Measurements from ENCODE around the gene RAD23A. TPM values are rescaled to one million over a fixed set of nuclear protein-coding genes. Genes with fewer than 3 reads are reported as not detected.
A peak's percentile ranks its signal among the peaks of the same experiment; 100 is the strongest.

The RAD23A gene
- polyA plus RNA-seq, 2 of the 4 experiments (the other 2 are of a cell fraction): 56.2 to 71.6 TPM

- CTCF ChIA-PET: interaction anchor here (0.6 to 2.0 kb wide), 6 partner anchors 9 to 130 kb away, joined by 3 to 9 read pairs (median 4); no protein-coding TSS in a partner anchor
Observed at GRCh38 chr19:12932392-12933286, 13.0 kb upstream of the RAD23A start.

GRCh38 chr19:12933287-12934072, 12.2 kb upstream of the RAD23A start, which contains the start of gene FARSA:
Gene FARSA (minus strand): TSS chr19:12933711. CDS start chr19:12933696, 15 bp downstream.
- H3K27ac ChIP-seq: peak within 1 kb of the TSS; percentile 94 to 100
- peaks cover 15% of the 10 kb centered on the region for H3K4me1 ChIP-seq
- peak within 1 kb of the TSS; percentile 85 for H3K4me3 ChIP-seq
- POLR2A ChIA-PET: interaction anchor here (0.6 to 1.7 kb wide), 5 partner anchors 14 to 51 kb away, joined by 3 to 5 read pairs (median 3); partner anchors contain the start of genes GCDH and SYCE2
- FAIRE-seq (no peak), ATAC-seq (peak; percentile 86 to 87), DNase-seq (ENCODE audit: low read depth in 1 of 2, low spot score in 1 of 2) (peak; percentile 87 to 89)
- no peaks in the 10 kb centered on the region for H3K9me3 ChIP-seq
- CTCF ChIA-PET: interaction anchor here (0.6 to 2.0 kb wide), 3 partner anchors 13 to 51 kb away, joined by 3 to 9 read pairs (median 3); no protein-coding TSS in a partner anchor
- peak within 1 kb of the TSS; percentile 77 for H3K4me2 ChIP-seq
- 19% methylated on average over 12 of the region's 51 CpGs for WGBS (ENCODE audit: missing lambda C conversion rate)
- TF ChIP-seq RNF2 (IDR thresholded peaks at IDR 0.05; ENCODE audit: borderline replicate concordance, low read depth) (no peak), CHD4 (IDR thresholded peaks at IDR 0.05; ENCODE audit: borderline replicate concordance) (no peak), GATA3 (IDR thresholded peaks at IDR 0.05; ENCODE audit: borderline replicate concordance) (no peak), FOXS1 (CRISPR knock-in tag; IDR thresholded peaks at IDR 0.05) (no peak), POLR2A (IDR thresholded peaks at IDR 0.05; ENCODE audit: low read length) (peak; percentile 82), E2F6 (IDR thresholded peaks at IDR 0.05; ENCODE audit: borderline replicate concordance, low read depth) (no peak), HEYL (CRISPR knock-in tag; IDR thresholded peaks at IDR 0.05) (no peak), EHF (CRISPR knock-in tag; IDR thresholded peaks at IDR 0.05) (no peak), CEBPB (IDR thresholded peaks at IDR 0.05) (no peak), HOXA7 (CRISPR knock-in tag; IDR thresholded peaks at IDR 0.05) (no peak), ZC3H11A (IDR thresholded peaks at IDR 0.05) (no peak), KDM1A (IDR thresholded peaks at IDR 0.05; ENCODE audit: low read depth) (0 out of 2 replicates have a peak, but pooled peaks have one; percentile 12), POLR2AphosphoS2 (conservative IDR thresholded peaks at IDR 0.05; ENCODE audit: low read length) (no peak), ATOH8 (CRISPR knock-in tag; IDR thresholded peaks at IDR 0.05; ENCODE audit: low read depth) (no peak), BHLHE40 (IDR thresholded peaks at IDR 0.05; ENCODE audit: low read depth, low read length) (no peak), CBX2 (IDR thresholded peaks at IDR 0.05; ENCODE audit: borderline replicate concordance, low read depth) (no peak), PHF8 (IDR thresholded peaks at IDR 0.05; ENCODE audit: borderline replicate concordance, low read depth) (peak; percentile 79), ZNF302 (CRISPR knock-in tag; IDR thresholded peaks at IDR 0.05) (no peak)

More at GRCh38 chr19:12932392-12933286, 13.0 kb upstream of the RAD23A start:
- H3K4me1 ChIP-seq: peaks cover 15% of the 10 kb centered on the region
- peak overlapping the region; percentile 94 to 100 for H3K27ac ChIP-seq
- no peaks in the 10 kb centered on the region for H3K9me3 ChIP-seq
- peak overlapping the region; percentile 77 for H3K4me2 ChIP-seq
- no peak for DNase-seq (ENCODE audit: low read depth in 1 of 2, low spot score in 1 of 2)
- peak overlapping the region; percentile 85 for H3K4me3 ChIP-seq
- TF ChIP-seq BHLHE40 (IDR thresholded peaks at IDR 0.05; ENCODE audit: low read depth, low read length) (no peak), ATOH8 (CRISPR knock-in tag; IDR thresholded peaks at IDR 0.05; ENCODE audit: low read depth) (no peak), NPAS2 (CRISPR knock-in tag; IDR thresholded peaks at IDR 0.05; ENCODE audit: borderline replicate concordance) (no peak), PHF8 (IDR thresholded peaks at IDR 0.05; ENCODE audit: borderline replicate concordance, low read depth) (no peak), SREBF2 (IDR thresholded peaks at IDR 0.05) (no peak), ZSCAN20 (CRISPR knock-in tag; IDR thresholded peaks at IDR 0.05) (no peak), REST (IDR thresholded peaks at IDR 0.05) (no peak)
- 32% methylated on average over 16 of the region's 16 CpGs for WGBS (ENCODE audit: missing lambda C conversion rate)
- POLR2A ChIA-PET: interaction anchor here (0.6 to 1.7 kb wide), 6 partner anchors 13 to 115 kb away, joined by 3 to 5 read pairs (median 3); partner anchors contain the start of genes GCDH and SYCE2
- no peak; a peak in 1 of 6 replicates for ATAC-seq
- no peak for FAIRE-seq

Data from A549 (cell line).